ENCODE measurements around the gene ASTL.
"Not testable (repeated sequence)": the region's sequence is repeated elsewhere in the genome, so short reads cannot be mapped to it uniquely, and the experiment has no call there.

Gene ASTL

DNA sequence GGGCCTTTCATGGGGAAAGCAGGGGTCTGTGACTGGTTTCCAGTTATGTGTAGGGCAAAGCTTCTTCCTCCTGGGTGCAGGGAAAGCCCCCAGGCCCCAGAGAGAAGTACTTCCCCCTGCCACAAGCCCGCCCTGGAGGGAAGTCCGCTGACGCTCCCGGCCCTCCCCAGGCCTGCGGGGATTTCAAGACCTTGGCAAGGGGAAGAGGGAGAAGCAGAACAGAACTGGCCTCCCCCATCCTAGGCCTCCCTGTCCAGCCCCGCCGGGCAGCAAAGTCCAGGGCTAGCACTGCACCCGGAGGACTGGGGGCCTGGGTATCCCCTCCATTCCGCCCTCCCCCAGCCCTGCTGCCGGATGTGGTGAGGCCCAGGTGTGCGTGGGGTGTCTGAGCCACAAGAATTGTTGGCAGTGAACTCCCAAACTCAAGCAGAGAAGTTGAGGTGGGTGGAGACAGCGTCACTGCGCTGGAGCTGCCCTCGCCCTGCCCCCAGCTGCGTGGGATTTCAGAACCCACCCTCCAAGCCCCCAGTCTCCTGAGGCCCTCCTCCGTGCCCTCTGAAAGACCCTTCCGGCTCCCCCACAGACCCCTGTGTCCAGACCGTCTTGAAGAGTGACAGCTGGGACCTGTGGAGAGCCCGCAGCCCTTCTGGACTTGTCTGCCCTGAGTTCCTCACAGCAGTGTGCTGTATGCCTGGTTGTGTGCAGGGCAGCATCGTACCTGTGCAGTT, 8.0 kb upstream of the ASTL start:
- DNase-seq (ENCODE audit: low read depth): peak; percentile 87

DNA sequence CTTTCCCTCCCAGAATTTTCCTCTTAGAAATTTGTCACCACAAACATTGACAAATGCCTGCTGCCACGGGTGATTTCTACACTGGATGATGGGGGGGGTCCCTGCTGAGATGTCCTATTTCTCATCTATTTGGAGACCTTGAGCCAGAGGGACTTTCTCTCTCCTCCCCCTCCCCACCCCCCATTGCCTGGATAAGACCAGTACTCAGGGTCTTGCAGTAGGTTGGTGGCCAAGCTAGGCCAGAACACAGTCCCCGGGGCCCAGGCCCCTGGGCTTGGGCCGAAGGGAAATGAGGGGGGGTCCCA, 7.5 kb upstream of the ASTL start:
- no peak for DNase-seq (ENCODE audit: low read depth)

DNA sequence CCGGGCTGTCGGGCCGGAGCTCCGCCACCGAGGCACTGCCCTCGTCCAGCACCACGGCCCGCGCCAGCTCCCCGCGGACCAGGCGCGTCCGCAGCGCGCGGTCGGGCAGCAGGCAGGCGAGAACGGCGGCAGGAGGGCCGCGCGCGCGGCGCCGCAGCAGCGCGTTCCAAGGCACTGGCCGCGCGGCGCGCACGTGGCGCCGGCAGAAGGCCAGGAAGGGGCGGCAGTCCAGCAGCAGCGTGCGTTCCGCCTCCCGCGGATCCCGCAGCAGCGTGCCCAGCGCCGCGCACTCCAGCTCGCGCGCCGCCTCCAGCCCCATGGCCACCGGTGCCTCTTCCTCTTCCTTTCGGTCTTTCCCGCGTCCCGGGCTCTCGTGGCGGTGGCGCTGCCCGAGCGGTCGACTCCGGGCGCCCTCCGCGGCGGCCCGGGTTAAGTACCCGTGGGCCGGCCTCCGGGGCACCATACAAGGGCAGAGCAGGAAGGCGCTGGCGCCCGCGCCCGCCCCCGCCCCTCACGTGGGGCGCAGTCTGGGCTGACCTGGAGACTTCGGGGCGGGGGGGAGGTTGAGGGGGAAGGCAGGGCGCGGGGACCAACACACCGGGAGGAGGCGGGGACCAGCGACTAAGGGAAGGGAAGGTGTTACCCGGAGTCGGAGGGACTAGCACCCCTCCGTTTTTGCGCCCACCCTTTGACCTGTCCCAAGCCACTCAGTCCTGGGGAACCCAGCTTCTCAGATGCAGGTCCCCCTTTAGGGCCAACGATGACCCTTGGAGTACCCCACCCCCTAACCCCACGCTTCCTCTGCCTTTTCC, 6.9 kb upstream of the ASTL start, which contains the start of gene DUSP2:
Gene DUSP2, minus strand, starts transcription at position 405 of the 812 bp plus-strand sequence. Its CDS starts 86 bp downstream, at position 319.
- DNase-seq (ENCODE audit: low read depth): peak; percentile 91

DNA sequence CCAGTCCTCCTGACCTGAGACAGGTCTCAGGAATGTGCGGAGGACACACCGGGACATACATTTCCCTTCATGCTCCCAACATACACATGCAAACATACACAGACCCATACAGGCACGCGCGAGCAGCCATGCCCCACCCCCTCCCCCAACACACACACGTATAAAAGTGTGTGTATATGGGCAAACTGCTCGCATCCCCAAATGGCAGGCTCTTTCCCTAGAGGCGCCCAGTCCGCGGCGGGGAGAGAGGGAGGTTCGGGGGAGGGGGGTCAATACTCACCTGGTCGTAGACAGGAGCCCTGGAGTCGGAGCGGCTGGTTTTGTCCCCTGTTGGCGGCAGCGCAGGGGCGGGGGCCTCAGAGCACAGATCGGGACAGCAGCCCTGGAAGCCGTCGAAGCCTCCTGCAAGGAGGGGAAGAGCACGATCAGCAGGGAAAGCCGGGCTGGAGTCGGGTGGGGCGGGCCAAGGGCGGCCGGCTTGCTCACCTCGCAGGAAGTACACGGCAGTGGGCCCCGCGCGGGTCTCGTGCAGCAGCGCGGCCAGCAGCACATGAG, 6.3 kb upstream of the ASTL start:
- no peak for DNase-seq (ENCODE audit: low read depth)

DNA sequence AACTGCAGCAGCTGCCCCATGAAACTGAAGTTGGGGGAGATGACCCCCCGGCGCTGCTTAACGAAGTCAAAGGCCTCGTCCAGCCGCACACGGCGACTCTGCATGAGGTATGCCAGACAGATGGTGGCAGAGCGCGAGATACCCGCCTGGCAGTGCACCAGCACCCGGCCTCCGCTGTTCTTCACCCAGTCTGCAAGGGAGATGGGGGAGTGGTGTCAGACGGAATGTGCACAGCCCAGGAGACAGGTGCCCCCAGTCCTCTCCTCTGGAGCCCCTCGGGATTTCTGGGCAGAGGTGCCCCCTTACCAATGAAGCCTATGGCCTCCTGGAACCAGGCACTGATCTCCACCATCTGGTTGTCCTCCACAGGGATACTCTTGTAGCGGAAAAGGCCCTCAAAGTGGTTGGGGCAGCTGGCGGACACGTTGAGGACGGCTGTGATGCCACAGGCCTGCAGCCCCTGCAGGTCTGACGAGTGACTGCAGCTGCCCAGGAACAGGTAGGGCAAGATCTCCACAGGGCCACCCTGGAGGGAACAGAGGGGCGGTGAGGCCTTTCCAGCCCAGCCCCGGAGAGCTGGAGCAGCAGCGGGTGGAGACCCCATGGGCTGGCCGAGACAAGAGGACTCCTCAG, 5.7 kb upstream of the ASTL start:
- DNase-seq (ENCODE audit: low read depth): no peak

DNA sequence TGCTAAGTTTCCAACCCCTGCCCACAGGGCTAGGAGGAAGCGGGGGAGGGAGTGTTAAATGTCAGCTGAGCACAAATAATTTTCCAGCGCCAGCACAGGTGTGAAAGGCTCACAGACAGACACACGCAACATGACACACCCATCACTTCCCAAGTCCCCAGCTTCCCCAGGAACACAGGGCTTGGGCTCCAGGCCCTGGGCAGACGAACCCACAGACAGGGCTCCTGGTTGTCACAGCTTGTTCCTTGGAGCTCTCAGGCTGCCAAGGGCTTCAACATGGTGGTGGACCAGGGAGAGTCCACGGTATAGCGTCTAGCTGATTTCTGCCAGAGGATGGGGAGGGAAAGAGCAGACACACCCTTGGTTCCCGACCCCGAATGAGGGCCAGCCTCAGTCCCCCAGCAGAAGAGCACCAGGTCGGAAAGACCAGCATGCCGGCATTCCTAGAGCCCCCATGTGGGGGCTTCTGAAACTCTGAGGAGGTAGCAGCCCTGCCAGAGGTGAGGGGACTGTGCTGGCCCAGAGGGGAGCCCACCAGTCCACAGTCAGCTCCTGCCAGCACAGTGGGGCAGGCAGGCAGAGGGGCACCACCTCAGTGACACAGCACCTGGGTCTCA, 5.0 kb upstream of the ASTL start:
- no peak for DNase-seq (ENCODE audit: low read depth)

DNA sequence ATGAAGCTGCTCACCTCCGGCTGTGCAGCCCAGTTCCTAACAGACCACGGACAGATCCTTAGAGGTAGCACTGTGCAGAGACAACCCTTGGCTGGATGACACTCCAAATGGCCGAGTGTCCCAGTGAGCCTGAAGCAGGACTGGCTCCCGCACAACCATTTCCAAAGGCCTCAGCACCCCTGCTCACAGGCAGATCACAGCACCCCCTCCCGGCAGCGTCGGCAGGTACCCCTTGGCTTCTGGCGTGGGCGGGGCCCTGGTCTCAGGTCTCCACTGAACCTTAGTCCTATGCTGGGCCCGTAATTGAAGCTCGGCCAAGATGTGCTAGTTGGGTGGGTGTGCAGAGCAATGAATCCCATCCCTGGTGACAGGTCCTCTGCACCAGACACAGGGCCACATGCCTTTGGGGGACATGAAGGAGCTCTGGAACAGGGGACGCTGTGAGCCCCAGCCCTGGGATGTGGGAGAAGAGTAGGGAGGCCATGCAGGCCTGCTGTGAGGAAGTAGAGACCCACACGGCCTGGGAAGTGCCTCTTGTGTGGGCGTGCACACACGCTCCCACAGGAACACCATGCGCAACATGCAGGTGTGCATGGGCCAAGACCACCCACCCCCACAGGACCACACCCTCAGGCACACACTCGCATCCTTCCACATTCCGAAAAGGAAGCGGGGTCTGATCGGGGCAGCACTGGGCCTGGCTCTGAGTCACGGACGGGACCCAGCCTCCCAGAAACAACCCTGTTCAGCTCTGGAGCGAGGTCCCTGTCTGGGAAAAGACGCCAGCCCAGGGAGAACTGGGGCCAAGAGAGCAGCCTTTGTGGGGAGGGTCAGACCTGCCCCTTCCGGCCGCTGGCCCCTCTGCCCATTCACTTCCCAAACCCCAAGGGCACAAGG, 4.2 kb upstream of the ASTL start:
- DNase-seq (ENCODE audit: low read depth): peak; percentile 48

DNA sequence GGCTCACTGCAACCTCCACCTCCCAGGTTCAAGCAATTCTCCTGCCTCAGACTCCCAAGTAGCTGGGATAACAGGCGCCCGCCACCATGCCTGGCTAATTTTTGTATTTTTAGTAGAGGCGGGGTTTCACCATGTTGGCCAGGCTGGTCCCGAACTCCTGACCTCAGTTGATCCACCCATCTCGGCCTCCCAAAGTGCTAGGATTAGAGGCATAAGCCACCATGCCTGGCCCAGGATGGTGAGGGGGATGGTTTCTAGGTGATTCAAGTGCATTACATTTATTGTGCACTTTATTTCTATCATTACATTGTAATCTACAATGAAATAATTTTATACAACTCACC, 3.3 kb upstream of the ASTL start:
- DNase-seq (ENCODE audit: low read depth): not testable (repeated sequence)

DNA sequence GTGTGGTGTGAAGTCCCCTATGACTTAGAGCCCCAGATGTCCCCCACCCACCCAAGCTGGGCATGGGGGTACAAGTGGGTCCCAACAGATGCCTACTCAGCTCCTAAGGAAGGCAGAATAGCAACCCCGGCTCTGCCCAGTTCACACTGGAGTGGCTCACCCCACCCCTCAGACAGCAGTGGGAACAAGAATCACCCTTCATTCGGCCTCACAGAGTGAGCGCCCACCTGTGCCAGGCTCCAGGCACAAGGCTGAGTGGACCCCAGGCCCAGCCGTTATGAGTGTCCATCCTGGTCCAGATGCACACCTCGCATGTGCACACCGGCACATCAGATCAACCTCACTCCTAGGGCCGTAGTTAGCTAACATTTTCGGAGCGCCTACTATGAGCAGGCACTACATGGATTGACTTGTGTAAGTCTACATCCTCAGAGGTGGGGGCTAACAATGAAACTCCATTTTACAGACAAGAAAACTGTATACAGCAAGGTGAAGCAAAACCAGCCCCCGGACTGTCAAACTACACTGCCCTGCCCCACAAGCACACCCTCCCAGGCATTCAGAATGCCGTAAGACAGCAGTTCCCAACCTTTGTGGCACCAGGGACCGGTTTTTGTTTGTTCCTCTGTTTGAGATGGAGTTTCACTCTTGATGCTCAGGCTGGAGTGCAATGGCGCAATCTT, 2.8 kb upstream of the ASTL start:
- no peak for DNase-seq (ENCODE audit: low read depth)

DNA sequence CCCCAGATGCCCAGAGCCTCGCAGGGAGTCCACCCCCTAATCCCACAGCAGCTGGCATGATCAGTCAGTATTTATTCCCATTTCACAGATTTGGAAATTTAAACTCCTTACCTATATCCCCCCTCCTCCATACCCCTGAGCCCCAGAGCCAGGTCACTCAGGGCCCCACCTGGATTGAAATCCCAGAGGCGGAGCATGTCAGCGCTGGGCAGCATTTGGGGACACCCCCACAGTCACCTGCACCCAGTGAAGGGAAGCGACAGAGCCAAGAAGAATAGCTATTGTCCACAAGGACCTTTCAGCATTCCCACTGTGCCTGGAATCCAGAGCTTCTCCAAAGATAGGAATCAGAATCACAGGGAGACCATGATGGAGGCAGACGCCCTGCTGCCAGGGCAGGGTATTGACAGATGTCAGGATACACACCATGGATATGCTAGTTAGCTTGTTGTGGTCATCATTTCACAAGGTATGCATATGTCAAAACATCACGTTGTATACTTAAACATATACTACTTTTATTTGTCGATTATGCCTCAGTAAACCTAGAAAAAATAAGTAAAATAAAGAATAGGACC, 968 bp upstream of the ASTL start:
- no peak for DNase-seq (ENCODE audit: low read depth)

DNA sequence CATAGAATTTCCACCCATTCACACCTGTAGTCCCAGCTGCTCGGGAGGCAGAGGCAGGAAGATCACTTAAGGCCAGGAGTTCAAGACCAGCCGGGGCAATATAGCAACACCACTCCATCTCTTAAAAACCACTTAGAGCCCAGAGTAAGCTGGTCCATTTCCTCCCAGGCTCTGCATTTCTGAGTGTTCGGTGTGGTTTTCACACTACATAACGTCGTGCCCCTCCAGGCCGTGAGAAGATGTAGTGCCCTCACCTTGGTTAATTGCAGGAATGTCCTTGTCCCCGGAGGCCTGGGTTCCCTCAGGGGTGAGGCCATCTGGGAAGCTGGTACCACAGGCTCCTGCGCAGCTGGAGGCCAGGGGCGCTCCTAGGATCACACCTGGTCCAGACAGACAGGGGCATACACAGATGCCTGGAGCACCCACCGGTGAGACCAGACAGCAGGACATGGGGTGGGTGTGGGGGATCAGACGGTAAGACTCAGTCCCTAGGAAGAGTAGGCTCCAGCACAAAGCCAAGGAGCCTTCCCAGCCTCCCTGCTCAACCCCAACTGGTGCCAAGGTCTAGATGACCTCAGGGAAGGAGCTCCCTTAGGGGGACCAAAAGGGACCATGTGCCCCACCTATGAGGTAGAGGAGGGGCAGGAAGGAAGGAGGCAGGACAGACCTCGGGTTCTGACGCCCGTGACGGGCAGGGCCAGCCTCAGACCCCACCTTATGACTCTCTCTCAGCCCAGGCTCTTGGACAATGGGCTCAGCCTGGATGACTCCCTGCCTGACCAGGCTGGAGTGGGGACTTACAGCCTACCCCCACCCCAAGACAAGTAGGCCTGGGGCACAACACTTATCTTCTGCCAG, 752 bp downstream of the ASTL start:
- no peak for DNase-seq (ENCODE audit: low read depth)

DNA sequence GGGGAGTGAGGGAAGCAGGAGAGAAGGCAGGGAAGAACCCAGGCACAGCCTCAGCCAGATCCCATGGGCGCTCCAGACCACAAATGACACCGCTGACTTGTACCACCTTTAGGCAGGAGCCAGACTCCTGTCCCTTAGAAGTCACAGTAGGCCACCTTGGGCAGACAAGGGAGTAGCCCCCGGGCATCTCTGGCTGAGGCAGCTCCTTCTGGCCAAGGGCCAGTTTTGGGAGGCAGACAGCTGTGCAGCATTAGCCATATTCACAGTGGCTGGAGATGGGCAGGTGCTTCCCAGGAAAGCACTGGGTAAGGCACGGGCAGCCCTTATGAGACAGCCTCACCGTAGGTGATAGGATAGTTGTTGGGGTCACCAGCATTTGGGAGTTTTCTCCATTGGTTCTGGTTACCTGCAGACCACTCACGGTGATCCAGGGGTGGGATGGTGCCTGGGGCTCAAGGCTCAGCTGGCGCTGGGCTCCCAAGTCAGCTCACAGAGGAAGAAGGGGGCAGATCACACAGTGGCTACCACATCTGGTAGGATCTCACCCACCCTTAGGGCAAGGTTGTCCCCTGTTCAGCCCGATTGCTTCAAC, 2.1 kb downstream of the ASTL start:
- DNase-seq (ENCODE audit: low read depth): no peak

DNA sequence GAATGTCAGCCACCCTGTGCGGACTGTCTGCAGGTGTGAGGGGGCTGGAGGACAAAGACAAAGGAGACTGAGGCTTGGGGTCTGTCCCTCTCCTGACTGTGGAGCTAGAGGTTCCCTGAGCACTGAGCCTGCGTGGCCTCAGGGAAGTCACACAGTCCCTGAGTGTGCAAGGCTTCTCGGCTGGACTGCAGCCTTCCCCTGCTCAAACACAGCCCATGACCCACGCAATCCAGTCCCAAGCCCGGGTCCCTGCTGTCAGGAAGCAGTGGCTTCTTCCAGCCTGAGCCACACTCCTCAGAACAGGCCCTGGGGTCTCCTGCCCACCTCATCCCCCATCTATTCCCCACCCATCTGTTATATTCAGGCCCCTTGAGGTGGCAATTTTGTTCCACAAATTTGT, 2.7 kb downstream of the ASTL start:
- no peak for DNase-seq (ENCODE audit: low read depth)

DNA sequence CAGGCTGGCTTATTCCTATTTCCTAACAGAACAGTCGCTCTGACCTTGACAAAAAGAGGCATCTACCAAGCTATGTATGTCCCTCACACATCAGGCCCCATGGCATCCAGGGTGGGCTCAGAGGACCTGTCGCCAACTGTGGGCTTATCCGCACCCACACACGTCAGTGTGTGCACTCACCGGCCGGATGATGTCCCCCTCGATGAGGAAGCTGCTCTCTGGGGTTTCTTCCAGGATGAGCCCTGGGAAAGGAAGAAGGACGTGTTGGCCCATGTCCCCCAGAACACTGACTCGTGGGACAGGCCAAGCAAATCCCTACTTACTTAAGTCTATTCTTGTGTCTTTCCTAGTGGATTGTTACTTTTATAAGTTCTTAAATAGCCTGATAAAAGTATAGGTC, 3.1 kb downstream of the ASTL start:
- no peak for DNase-seq (ENCODE audit: low read depth)

DNA sequence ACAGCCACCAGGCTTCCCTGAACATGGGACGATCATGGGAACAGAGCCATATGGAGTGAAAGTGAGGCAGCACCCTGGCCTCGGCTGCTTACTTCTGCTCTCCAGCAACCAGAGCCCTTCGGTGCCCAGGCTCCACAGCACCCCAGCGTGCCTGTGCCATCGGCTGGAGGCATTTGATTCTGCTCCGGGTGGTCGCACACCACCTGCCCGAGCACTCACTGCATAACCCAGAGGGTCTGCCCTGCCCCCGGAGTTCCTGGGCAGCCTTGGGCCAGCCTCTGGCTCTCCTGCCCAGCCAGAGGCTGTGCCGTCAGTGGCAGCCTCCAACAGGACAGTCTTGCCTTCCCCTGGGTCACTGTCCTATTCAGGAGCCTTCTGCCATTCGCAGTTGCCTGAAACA, 3.9 kb downstream of the ASTL start:
- no peak for DNase-seq (ENCODE audit: low read depth)

DNA sequence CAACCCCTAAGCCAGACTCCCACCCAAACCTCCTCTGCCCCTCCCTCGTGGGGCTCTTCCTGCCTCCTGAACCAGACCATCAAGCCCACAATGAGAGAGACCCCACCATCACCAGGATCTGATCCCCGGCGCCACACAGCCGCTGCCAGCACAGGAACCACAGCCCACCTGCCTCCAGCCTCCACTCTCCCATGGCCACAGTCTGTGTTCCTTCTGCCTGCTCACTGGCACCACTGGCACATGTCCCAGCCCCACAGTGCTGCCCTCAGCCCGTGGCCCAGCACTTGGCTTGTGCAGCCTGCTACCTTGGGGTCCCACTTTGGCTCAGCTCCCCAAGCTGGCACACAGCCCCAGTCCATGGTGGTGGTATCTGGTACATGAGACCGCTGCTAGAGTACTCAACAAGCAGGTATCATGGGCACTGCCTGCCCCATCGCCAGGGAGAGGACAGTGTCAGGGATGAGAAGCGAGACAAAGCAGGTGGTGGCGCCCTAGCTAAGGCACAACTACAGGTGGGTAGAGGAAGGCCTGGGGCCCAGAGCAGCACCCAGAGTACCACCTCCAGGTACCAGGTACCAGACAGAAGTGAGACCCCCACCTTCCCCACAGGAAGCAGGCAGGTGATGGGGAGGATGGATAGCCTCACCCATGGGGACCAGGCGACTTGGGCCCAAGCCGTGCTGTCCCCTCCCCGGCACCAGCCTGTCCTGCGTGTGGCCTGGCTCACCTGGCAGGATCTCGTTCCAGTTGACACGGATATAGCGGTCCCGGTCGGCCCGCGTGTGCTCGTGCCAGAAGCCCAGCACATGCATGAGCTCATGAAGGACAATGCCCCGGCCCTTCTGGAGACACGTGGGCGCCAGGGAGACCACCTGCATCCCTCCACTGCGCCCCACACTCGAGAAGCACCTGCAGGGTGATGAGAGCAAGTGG, 6.2 kb downstream of the ASTL start:
- no peak for DNase-seq (ENCODE audit: low read depth)

DNA sequence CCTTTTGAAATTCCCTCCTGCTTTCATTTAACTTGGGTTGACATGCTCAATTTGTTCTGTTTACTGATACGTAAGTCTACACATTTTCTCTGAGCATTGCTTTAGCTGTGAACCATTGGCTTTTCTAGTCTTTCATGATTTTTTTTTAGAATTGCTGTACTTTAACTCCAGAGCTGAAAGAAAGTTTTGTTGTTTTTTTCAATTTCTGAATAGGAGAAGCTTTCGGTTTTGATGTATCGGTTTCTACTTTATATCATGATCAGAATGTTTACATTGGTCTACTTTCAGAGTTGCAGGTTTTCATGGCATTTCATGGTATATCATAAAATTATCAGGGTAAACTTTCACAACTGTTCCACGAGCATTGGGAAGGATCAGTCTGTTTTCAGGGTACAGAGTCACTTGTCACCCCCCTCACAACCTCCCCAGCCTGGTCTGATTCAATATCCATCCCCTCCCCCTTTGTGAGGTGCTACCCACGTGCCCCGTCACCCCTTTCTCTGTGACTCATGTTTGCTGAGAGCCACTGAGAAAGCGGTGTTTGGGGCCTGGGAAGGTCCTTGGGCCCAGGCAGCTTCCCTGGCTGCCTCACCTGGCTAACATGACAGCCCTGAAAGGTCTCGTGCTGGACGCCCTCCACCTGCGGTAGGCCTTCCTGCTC, 7.0 kb downstream of the ASTL start:
- DNase-seq (ENCODE audit: low read depth): no peak

DNA sequence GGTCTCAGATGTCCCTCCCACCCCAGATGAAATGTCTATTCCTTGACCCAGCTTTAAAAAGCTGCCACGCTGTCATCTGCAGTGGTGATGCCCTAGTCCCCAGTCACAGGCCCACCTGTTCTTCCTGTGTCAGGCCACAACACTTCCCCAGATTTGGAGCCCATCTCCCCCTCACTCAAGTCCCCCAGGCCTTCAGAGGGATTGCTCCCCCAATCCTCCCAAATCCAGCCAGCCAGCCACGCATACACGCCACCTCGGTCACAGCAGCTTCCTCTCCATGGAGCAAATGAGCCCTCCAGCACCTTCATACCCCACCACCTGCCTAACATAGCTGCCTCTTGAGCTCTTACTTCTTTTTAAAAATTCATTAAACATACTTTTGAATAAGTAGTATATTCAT, 7.8 kb downstream of the ASTL start:
- no peak for DNase-seq (ENCODE audit: low read depth)

Data from activated T-cell treated with anti-CD3 and anti-CD28 coated beads for 24 hours (primary cell).